GM12864 (cell line): ENCODE results near the gene CHST11.

Experiments
- DNase-seq: peaks from one replicate; pipeline ENCODE4 v3.0.0-alpha.2; 2011; ENCODE audit warnings: low read depth
- H3K4me3 ChIP-seq: 2 replicates; pipeline ENCODE4 v1.5.1; 2011; ENCODE audit warnings: mild to moderate bottlenecking, low read depth, low read length, control low read depth
- TF ChIP-seq, protein P1 (sequence below): IDR thresholded peaks from 2 replicates; pipeline ENCODE4 v1.5.1; 2011; ENCODE audit warnings: low read depth, mild to moderate bottlenecking, moderate library complexity, low read length, control low read depth, inconsistent platforms; ENCODE audit errors: missing control alignments

The CHST11 gene

DNA sequence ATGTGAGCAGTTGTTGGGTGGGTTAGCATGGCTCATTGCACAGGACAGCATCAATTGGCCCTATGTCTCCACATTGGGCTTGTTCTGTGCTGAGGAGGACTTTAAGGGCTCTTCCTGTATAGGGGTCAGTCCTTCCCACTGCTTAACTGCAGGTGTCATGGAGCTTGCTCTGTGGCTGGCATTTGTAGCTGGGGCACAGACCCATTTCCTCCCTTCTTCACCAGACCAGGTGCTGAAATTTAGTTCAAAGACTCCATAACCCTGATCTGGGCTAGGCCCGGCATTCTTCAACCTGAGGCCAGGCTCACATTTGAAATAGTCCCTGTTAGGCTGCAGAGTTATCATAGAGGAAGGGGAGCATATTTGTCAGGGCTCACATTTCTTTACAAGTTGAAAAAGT is 12.8 kb downstream of the CHST11 start:
- TF ChIP-seq, protein P1, sequence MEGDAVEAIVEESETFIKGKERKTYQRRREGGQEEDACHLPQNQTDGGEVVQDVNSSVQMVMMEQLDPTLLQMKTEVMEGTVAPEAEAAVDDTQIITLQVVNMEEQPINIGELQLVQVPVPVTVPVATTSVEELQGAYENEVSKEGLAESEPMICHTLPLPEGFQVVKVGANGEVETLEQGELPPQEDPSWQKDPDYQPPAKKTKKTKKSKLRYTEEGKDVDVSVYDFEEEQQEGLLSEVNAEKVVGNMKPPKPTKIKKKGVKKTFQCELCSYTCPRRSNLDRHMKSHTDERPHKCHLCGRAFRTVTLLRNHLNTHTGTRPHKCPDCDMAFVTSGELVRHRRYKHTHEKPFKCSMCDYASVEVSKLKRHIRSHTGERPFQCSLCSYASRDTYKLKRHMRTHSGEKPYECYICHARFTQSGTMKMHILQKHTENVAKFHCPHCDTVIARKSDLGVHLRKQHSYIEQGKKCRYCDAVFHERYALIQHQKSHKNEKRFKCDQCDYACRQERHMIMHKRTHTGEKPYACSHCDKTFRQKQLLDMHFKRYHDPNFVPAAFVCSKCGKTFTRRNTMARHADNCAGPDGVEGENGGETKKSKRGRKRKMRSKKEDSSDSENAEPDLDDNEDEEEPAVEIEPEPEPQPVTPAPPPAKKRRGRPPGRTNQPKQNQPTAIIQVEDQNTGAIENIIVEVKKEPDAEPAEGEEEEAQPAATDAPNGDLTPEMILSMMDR: no peak
- no peak for DNase-seq

DNA sequence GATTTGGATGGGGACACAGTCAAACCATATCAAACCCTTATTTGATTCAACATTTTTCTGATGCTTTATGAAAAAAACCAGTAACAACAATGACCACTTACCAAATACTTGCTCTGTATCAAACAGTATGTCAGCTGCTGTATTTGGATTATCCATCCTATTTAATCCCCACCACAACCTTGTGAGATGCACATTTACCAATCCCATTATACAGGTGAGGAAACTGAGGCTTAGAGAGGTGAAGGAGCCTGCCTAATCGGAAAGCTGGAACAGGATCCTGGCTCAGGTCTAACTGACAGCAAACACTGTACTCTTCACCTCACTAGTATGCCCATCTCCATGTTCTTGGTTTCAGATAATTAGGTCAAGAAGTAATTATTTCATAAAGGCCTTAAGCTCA is 13.8 kb downstream of the CHST11 start:
- H3K4me3 ChIP-seq: no peak overlapping the region
- no peak for DNase-seq
- TF ChIP-seq, protein P1: no peak

More for the DNA sequence above, 12.8 kb downstream of the CHST11 start:
- H3K4me3 ChIP-seq: no peak overlapping the region

DNA sequence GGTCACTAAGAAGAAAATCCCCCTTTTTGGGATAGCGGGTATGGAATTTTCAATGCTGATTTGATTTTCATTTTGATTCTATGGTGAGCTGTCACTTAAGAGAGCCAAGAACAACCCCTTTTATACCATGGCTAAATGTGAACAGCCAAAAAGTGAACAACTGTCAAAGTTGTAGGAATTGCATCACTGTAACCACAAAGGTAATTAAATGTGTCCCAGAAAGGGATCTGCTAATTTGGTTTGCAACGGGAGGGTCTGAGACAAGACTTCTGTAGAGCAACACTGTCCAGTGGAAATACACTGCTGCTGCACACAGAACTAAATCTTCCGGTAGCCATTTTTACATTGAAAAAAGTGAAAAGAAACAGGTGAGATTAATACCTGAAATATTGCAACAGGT is 14.6 kb downstream of the CHST11 start:
- no peak for DNase-seq
- no peak overlapping the region for H3K4me3 ChIP-seq
- TF ChIP-seq, protein P1: no peak

- no peak overlapping the region; the same call in 1 of the 2 replicates for H3K4me3 ChIP-seq
- TF ChIP-seq, protein P1: no peak
- no peak for DNase-seq
These were observed 16.0 kb downstream of the CHST11 start for GRCh38 chr12:104472748-104473147.

GRCh38 chr12:104473374-104473983 is 16.7 kb downstream of the CHST11 start:
- TF ChIP-seq, protein P1: no peak
- peak overlapping the region; percentile 15 for H3K4me3 ChIP-seq
- no peak for DNase-seq

DNA sequence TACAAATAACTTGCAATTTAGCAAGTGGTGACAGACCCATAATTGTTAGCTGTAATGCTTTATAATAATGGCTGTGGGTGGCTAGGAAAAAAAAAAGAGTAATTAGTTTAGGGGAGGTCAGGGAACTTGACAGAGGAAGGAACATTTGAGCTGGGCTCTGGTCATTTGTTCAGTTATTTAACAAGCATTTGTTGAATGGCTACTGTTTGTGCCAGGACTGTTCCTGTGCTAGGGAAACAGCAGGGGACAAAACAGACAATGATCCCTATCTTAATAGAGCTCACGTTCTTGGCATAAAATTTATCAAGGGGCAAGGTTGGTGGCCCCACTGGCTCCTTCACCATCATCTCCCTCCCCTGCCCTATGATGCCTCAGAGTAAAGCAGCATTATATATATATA is 18.5 kb downstream of the CHST11 start:
- TF ChIP-seq, protein P1: no peak
- no peak overlapping the region for H3K4me3 ChIP-seq

More for the DNA sequence above, 18.5 kb downstream of the CHST11 start:
- no peak for DNase-seq
